Memory B cell (primary cell): ENCODE results near the gene MREG.

ENCODE experiments used
- ATAC-seq: fragments of 150-1000 bp; cut with Tn5 transposase; 2 replicates; pipeline ENCODE4 v1.10.0; 2021; ENCODE audit warnings: low read depth, mild to moderate bottlenecking, moderate library complexity
- DNase-seq, 2 donors: peaks; one replicate each; pipeline ENCODE4 v3.0.0; 2022; ENCODE audit warnings: low spot score in 2 of 2
- H3K27ac Mint-ChIP-seq: one replicate; pipeline ENCODE4 v1.8.0; 2022; ENCODE audit warnings: mild to moderate bottlenecking, moderate library complexity, mixed read lengths
- H3K27me3 Mint-ChIP-seq: one replicate; pipeline ENCODE4 v1.8.0; 2022; ENCODE audit warnings: mixed read lengths
- H3K36me3 Mint-ChIP-seq: one replicate; pipeline ENCODE4 v1.8.0; 2022; ENCODE audit warnings: mild to moderate bottlenecking, mixed read lengths
- H3K4me1 Mint-ChIP-seq: one replicate; pipeline ENCODE4 v1.8.0; 2022; ENCODE audit warnings: mixed read lengths
- H3K4me3 Mint-ChIP-seq: one replicate; pipeline ENCODE4 v1.8.0; 2022; ENCODE audit warnings: mild to moderate bottlenecking, moderate library complexity, mixed read lengths
- H3K9me3 Mint-ChIP-seq: one replicate; pipeline ENCODE4 v1.8.0; 2022; ENCODE audit warnings: mixed read lengths

Gene MREG

GRCh38 chr2:215903203-215903602 is 110.1 kb downstream of the MREG start:
- H3K9me3 Mint-ChIP-seq, result no peaks in the 10 kb centered on the region
- DNase-seq, result no peak
- peaks cover 9% of the 10 kb centered on the region for H3K27me3 Mint-ChIP-seq
- H3K36me3 Mint-ChIP-seq, result no peaks in the 10 kb centered on the region
- H3K4me1 Mint-ChIP-seq, result peaks cover 4% of the 10 kb centered on the region
- H3K27ac Mint-ChIP-seq, result no peak overlapping the region
- ATAC-seq, result no peak
- H3K4me3 Mint-ChIP-seq, result no peak overlapping the region

GRCh38 chr2:215901796-215902195 is 111.6 kb downstream of the MREG start:
- Mint-ChIP-seq H3K27ac (no peak overlapping the region), H3K4me1 (peaks cover 4% of the 10 kb centered on the region), H3K9me3 (no peaks in the 10 kb centered on the region), H3K27me3 (peaks cover 5% of the 10 kb centered on the region), H3K36me3 (no peaks in the 10 kb centered on the region), H3K4me3 (no peak overlapping the region)
- DNase-seq, result no peak
- ATAC-seq, result no peak

- H3K9me3 Mint-ChIP-seq, result no peaks in the 10 kb centered on the region
- H3K27ac Mint-ChIP-seq, result no peak overlapping the region
- DNase-seq (no peak), ATAC-seq (no peak)
- H3K36me3 Mint-ChIP-seq, result no peaks in the 10 kb centered on the region
- no peak overlapping the region for H3K4me3 Mint-ChIP-seq
- peaks cover 5% of the 10 kb centered on the region for H3K27me3 Mint-ChIP-seq
- H3K4me1 Mint-ChIP-seq, result peaks cover 4% of the 10 kb centered on the region
Observed at GRCh38 chr2:215900843-215901242, 112.5 kb downstream of the MREG start.

- no peak for ATAC-seq
- Mint-ChIP-seq H3K4me1 (peaks cover 4% of the 10 kb centered on the region), H3K9me3 (no peaks in the 10 kb centered on the region), H3K27ac (no peak overlapping the region), H3K36me3 (no peaks in the 10 kb centered on the region), H3K27me3 (peaks cover 5% of the 10 kb centered on the region), H3K4me3 (no peak overlapping the region)
- DNase-seq, result no peak
Observed at GRCh38 chr2:215900203-215900611, 113.1 kb downstream of the MREG start.

GRCh38 chr2:215899141-215900074 is 113.9 kb downstream of the MREG start:
- H3K9me3 Mint-ChIP-seq, result no peaks in the 10 kb centered on the region
- no peak overlapping the region for H3K4me3 Mint-ChIP-seq
- H3K27me3 Mint-ChIP-seq, result peaks cover 5% of the 10 kb centered on the region
- H3K36me3 Mint-ChIP-seq, result no peaks in the 10 kb centered on the region
- no peak for DNase-seq
- H3K27ac Mint-ChIP-seq, result no peak overlapping the region
- H3K4me1 Mint-ChIP-seq, result peaks cover 4% of the 10 kb centered on the region
- ATAC-seq, result no peak

- Mint-ChIP-seq H3K36me3 (no peaks in the 10 kb centered on the region), H3K4me1 (peaks cover 4% of the 10 kb centered on the region), H3K4me3 (no peak overlapping the region), H3K27me3 (peaks cover 3% of the 10 kb centered on the region), H3K27ac (no peak overlapping the region), H3K9me3 (no peaks in the 10 kb centered on the region)
- no peak for ATAC-seq
- no peak for DNase-seq
Observed at GRCh38 chr2:215898363-215898762, 115.0 kb downstream of the MREG start.

GRCh38 chr2:215896921-215897320 is 116.4 kb downstream of the MREG start:
- DNase-seq (no peak), ATAC-seq (no peak)
- Mint-ChIP-seq H3K36me3 (no peaks in the 10 kb centered on the region), H3K4me1 (peaks cover 4% of the 10 kb centered on the region), H3K9me3 (no peaks in the 10 kb centered on the region), H3K27me3 (peaks cover 3% of the 10 kb centered on the region), H3K27ac (no peak overlapping the region), H3K4me3 (no peak overlapping the region)

GRCh38 chr2:215895330-215895729 is 118.0 kb downstream of the MREG start:
- H3K9me3 Mint-ChIP-seq, result no peaks in the 10 kb centered on the region
- no peaks in the 10 kb centered on the region for H3K36me3 Mint-ChIP-seq
- ATAC-seq, result no peak
- no peak for DNase-seq
- H3K4me3 Mint-ChIP-seq, result no peak overlapping the region
- H3K27ac Mint-ChIP-seq, result no peak overlapping the region
- no peaks in the 10 kb centered on the region for H3K4me1 Mint-ChIP-seq
- peaks cover 3% of the 10 kb centered on the region for H3K27me3 Mint-ChIP-seq
